Placental pericyte (primary cell): ENCODE measurements around the gene CDC40. TPM values are rescaled to one million over a fixed set of nuclear protein-coding genes. Genes with fewer than 3 reads are reported as not detected.

Source experiments
- total RNA-seq: library from RNA; depleted of rRNA; stranded (reverse); fragments of >200 nt; gene quantifications from 2 replicates; pipeline ENCODE4 v1.2.3, GENCODE V29; 2012

Gene CDC40
- total RNA-seq, result 18.2 and 23.2 TPM in 2 replicates

DNA sequence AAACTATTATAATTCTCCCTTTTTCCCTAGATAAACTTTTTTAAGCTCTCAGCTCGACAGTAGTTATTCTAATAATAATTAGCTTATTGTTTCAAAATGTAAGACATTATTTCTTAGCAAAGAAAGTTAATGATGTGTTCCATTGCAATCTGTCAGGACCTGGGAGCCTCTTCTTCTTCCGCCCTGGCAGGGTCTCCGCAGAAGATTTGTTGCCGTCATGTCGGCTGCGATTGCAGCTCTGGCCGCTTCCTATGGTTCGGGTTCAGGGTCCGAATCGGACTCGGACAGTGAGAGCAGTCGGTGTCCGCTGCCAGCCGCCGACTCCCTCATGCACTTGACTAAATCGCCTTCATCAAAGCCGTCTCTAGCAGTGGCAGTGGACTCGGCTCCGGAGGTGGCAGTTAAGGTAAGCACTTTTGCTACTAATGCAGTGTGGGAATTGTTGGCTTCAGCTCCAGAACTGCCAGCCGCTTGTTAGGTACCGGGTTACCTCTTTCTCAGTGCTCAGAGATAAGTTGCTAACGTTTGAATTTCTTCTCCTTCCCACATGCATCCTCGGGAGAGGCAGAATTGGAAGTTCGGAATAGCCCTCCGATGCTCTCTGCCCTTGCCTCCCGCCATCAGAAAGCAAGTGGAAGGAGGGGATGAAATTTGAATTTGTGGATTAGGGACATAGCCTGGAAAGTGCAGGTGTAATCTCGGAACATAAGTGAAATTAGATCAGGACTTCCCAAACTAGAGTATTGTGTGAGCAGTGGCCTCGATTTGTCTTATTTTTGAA, at the start of gene CDC40:
Gene CDC40, plus strand, starts transcription at position 200 of the 781 bp plus-strand sequence. Its CDS starts 18 bp downstream, at position 218.

DNA sequence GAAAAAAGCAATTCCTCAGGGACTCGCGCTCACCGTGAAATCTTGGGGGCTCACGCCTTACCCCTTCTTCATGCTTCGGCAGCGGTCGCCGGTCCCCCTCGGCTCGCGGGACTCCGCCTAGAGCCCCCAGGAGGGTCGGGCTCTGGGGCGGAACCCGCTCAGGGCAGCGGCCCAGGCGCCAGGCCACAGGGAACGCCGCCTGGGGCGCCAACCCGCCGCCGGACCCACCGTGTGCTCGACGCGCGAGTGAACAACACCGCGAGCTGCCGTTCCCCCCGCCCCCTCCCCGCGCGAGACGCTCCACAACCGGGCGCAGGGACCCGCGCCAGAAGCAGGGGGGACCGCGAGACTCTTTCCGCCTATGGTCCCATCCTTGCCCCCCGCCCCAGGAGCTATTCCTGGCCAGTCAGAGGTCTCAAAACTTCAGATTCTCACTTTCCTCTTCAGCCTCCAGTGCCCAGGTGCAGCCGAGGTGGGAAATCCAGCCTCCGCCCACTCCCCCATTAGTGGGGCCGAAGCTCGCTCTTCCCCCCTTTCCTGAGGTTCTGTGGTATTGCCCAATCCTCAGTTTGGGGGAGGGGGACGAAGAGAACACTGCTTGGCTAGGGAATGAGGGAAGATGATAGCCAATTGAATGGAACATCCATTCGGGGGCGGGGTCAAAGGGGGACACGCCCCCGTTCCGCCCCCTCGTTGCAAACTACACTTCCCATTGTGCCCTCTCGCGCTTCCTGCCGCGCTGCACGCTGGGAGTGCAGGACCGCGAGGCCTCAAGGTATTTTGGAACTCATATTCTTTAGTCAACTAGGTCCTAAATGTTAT, 610 bp upstream of the CDC40 start, which contains the start of gene WASF1:
Gene WASF1, minus strand, starts transcription at position 265 of the 822 bp plus-strand sequence. CDS start 52,069 bp downstream, outside the sequence.

Other genes starting within 250 kb of the CDC40 start
- gene GPR6, start 202.1 kb upstream of the CDC40 start, total RNA-seq, result not detected in 2 replicates
- gene WASF1, start 757 bp upstream of the CDC40 start, total RNA-seq, result 10.0 and 13.1 TPM in 2 replicates
- not detected in 2 replicates for gene METTL24, start 177.9 kb downstream of the CDC40 start, total RNA-seq
- gene DDO, start 235.1 kb downstream of the CDC40 start, total RNA-seq, result 0.66 and 2.0 TPM in 2 replicates